HFF-Myc (cell line): ENCODE data around the gene INSL3.
A peak's percentile ranks its signal among the peaks of the same experiment; 100 is the strongest.

Source experiments
- DNase-seq: peaks from one replicate; pipeline ENCODE4 v3.0.0-alpha.2; 2011; ENCODE audit warnings: low read depth; ENCODE audit errors: extremely low read depth
- H3K4me3 ChIP-seq: replicated peaks from 2 replicates; pipeline ENCODE4 v1.5.1; 2011; ENCODE audit warnings: low read depth, mild to moderate bottlenecking, control low read depth, low read length
- CTCF ChIP-seq: IDR thresholded peaks from 2 replicates; pipeline ENCODE4 v1.5.1; 2012; ENCODE audit warnings: mild to moderate bottlenecking, low read depth, low read length, control low read depth; ENCODE audit errors: missing control alignments

INSL3 gene

GRCh38 chr19:17843908-17844490, 22.7 kb upstream of the INSL3 start:
- DNase-seq: no peak

GRCh38 chr19:17843292-17843827, 22.0 kb upstream of the INSL3 start:
- TF ChIP-seq CTCF: no peak
- DNase-seq: no peak
- peak overlapping the region; percentile 62 for H3K4me3 ChIP-seq

More at GRCh38 chr19:17843908-17844490, 22.7 kb upstream of the INSL3 start:
- no peak for TF ChIP-seq CTCF
- no peak overlapping the region for H3K4me3 ChIP-seq

- peak overlapping the region; percentile 62 for H3K4me3 ChIP-seq
- TF ChIP-seq CTCF: no peak
- no peak for DNase-seq
Observed at GRCh38 chr19:17842663-17843291, 21.5 kb upstream of the INSL3 start.

- no peak for TF ChIP-seq CTCF
- DNase-seq: no peak
- peak overlapping the region; percentile 62 for H3K4me3 ChIP-seq
Observed at GRCh38 chr19:17841810-17842662, 20.7 kb upstream of the INSL3 start.

GRCh38 chr19:17841371-17841809, 20.1 kb upstream of the INSL3 start:
- DNase-seq: no peak
- TF ChIP-seq CTCF: no peak
- no peak overlapping the region for H3K4me3 ChIP-seq

GRCh38 chr19:17840019-17840418, 18.7 kb upstream of the INSL3 start:
- H3K4me3 ChIP-seq: no peak overlapping the region
- DNase-seq: no peak
- no peak for TF ChIP-seq CTCF
